ENCODE data around the gene FBL.

Gene FBL

DNA sequence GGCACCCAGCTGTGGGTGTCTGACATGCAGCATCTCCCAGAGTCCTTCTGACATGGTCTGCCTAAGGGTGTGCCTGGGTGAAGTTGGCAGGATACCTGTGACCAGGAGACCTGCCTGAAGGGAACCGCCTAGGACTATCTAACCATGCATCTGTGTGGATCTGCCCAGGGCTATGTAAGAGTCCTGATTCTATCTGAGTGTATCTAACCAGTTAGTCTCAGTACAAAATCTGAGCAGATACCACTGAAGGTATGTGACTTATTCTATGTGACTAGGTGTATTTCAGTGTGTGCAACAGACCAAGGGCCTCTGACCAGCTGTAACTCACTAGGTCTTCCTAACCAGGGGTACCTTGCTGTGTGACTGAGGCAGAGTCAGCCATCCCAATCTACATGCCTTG is 28.2 kb upstream of the FBL start:
- no peaks in the 10 kb centered on the region for H3K27me3 ChIP-seq
- no peaks in the 10 kb centered on the region for H3K36me3 ChIP-seq
- H3K27ac ChIP-seq = no peak overlapping the region
- H3K4me1 ChIP-seq (ENCODE audit: control insufficient read depth in 1 of 2, insufficient read depth in 1 of 2, low read depth in 1 of 2, low read length in 1 of 2) = no peaks in the 10 kb centered on the region
- no peak overlapping the region for H3K4me3 ChIP-seq (ENCODE audit: low read depth in 1 of 2, low read length in 1 of 2)
- no peaks in the 10 kb centered on the region for H3K9me3 ChIP-seq
- TF ChIP-seq CTCF (IDR thresholded peaks at IDR 0.05) = no peak

GRCh38 chr19:39873385-39873784 is 27.2 kb upstream of the FBL start:
- Histone ChIP-seq H3K9me3 (no peaks in the 10 kb centered on the region), H3K27ac (no peak overlapping the region), H3K36me3 (no peaks in the 10 kb centered on the region), H3K4me1 (ENCODE audit: control insufficient read depth in 1 of 2, insufficient read depth in 1 of 2, low read depth in 1 of 2, low read length in 1 of 2) (no peaks in the 10 kb centered on the region), H3K27me3 (no peaks in the 10 kb centered on the region), H3K4me3 (ENCODE audit: low read depth in 1 of 2, low read length in 1 of 2) (no peak overlapping the region)
- no peak for TF ChIP-seq CTCF (IDR thresholded peaks at IDR 0.05)

GRCh38 chr19:39871886-39872866 is 26.0 kb upstream of the FBL start:
- Histone ChIP-seq H3K36me3 (no peaks in the 10 kb centered on the region), H3K9me3 (no peaks in the 10 kb centered on the region), H3K4me1 (ENCODE audit: control insufficient read depth in 1 of 2, insufficient read depth in 1 of 2, low read depth in 1 of 2, low read length in 1 of 2) (no peaks in the 10 kb centered on the region), H3K27me3 (no peaks in the 10 kb centered on the region), H3K4me3 (ENCODE audit: low read depth in 1 of 2, low read length in 1 of 2) (no peak overlapping the region), H3K27ac (no peak overlapping the region)
- TF ChIP-seq CTCF (IDR thresholded peaks at IDR 0.05) = no peak

- TF ChIP-seq CTCF (IDR thresholded peaks at IDR 0.05) = no peak
- H3K4me3 ChIP-seq (ENCODE audit: low read depth in 1 of 2, low read length in 1 of 2) = no peak overlapping the region
- H3K27me3 ChIP-seq = no peaks in the 10 kb centered on the region
- H3K36me3 ChIP-seq = no peaks in the 10 kb centered on the region
- H3K4me1 ChIP-seq (ENCODE audit: control insufficient read depth in 1 of 2, insufficient read depth in 1 of 2, low read depth in 1 of 2, low read length in 1 of 2) = no peaks in the 10 kb centered on the region
- no peak overlapping the region for H3K27ac ChIP-seq
- no peaks in the 10 kb centered on the region for H3K9me3 ChIP-seq
Observed at GRCh38 chr19:39871362-39871761, 25.2 kb upstream of the FBL start.

DNA sequence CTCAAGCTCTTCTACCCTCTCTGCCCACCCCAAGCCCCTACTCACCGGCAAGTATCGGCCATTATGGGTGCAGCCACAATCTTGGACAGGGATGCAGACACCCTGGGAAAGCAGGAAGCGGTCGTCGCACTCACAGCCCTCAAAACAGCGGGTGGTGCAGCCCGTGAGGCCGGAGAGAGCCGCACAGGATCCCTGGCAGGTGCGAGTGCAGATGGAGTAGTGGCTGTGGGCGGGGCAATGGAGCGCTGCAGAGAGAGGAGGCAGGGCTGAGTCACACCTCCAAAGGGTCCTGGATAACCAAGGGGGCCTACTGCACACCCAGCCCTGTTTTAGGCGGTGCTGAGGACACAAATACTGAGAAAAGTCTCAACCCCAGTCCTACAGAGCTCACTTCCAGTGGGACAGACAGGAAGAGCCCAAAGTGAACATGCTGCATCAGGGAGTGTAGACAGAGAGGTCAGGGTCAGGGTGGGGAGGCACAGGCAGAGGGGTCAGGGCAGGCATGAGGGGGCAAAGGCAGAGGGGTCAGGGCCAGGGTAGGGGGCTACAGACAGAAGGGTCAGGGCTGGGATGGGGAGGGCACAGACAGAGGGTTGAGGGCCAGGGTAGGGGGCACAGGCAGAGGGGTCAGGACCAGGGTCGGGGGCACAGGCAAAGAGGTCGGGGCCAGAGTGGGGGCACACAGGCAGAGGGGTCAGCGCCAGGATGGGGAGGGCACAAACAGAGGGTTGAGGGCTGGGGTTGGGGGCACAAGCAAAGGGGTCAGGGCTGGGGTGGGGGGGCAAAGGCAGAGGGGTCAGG is 24.2 kb upstream of the FBL start:
- H3K4me3 ChIP-seq (ENCODE audit: low read depth in 1 of 2, low read length in 1 of 2) = no peak overlapping the region
- TF ChIP-seq CTCF (IDR thresholded peaks at IDR 0.05) = no peak
- no peaks in the 10 kb centered on the region for H3K36me3 ChIP-seq
- H3K27ac ChIP-seq = no peak overlapping the region
- no peaks in the 10 kb centered on the region for H3K4me1 ChIP-seq (ENCODE audit: control insufficient read depth in 1 of 2, insufficient read depth in 1 of 2, low read depth in 1 of 2, low read length in 1 of 2)
- no peaks in the 10 kb centered on the region for H3K9me3 ChIP-seq
- peaks cover 6% of the 10 kb centered on the region for H3K27me3 ChIP-seq

Measured in neutrophil (primary cell).